H1 (cell line): ENCODE measurements around the gene NEU4.

Source experiments
- ASH2L ChIP-seq: fragments of 200-600, 300-600 bp; sonication (generic); IDR thresholded peaks from one replicate; pipeline ENCODE4 v1.7.1; 2017; ENCODE audit warnings: low read length
- BCL11A ChIP-seq, 2 experiments: IDR thresholded peaks; one replicate each; pipeline ENCODE4 v1.6.1; 2011; ENCODE audit warnings: low read depth in 2 of 2, low read length in 2 of 2, mild to moderate bottlenecking in 2 of 2
- CHD2 ChIP-seq: IDR thresholded peaks from 2 replicates; pipeline ENCODE4 v1.6.1; 2012; ENCODE audit warnings: low read length, improper control_type of control experiment
- CREB1 ChIP-seq: IDR thresholded peaks from 2 replicates; pipeline ENCODE4 v1.6.1; 2012; ENCODE audit warnings: inconsistent platforms
- CTCF ChIP-seq, 3 experiments: IDR thresholded peaks; 1 replicate in 2 of 3; 2 replicates in 1 of 3; pipeline versions ENCODE4 v1.5.1 to v1.6.1; 2011; ENCODE audit warnings: low read length in 3 of 3, mild to moderate bottlenecking in 3 of 3, inconsistent platforms in 2 of 3, low read depth in 1 of 3, moderate library complexity in 1 of 3; ENCODE audit not compliant: insufficient read depth in 1 of 3; ENCODE audit errors: control extremely low read depth in 1 of 3
- GABPA ChIP-seq: IDR thresholded peaks from 2 replicates; pipeline ENCODE4 v1.6.1; 2011; ENCODE audit warnings: mild to moderate bottlenecking, low read length, moderate library complexity, borderline replicate concordance; ENCODE audit not compliant: insufficient read depth
- JUN ChIP-seq: IDR thresholded peaks from 2 replicates; pipeline ENCODE4 v1.6.1; 2011; ENCODE audit warnings: low read depth, mild to moderate bottlenecking, improper control_type of control experiment, low read length
- POLR2A ChIP-seq, 2 experiments: IDR thresholded peaks; 1 replicate in 1 of 2; 2 replicates in 1 of 2; pipeline ENCODE4 v1.6.1; 2011; ENCODE audit warnings: low read depth in 2 of 2, low read length in 2 of 2, mild to moderate bottlenecking in 2 of 2; ENCODE audit errors: control extremely low read depth in 1 of 2
- POLR2AphosphoS5 ChIP-seq: IDR thresholded peaks from 2 replicates; pipeline ENCODE4 v1.6.1; 2011; ENCODE audit warnings: low read depth, low read length
- SUZ12 ChIP-seq: fragments of 200-600 bp; sonication (generic); IDR thresholded peaks from 2 replicates; pipeline ENCODE4 v1.6.1; 2012; ENCODE audit warnings: mild to moderate bottlenecking, inconsistent platforms, low read length, moderate library complexity, mixed read lengths
- ZNF274 ChIP-seq: IDR thresholded peaks from 2 replicates; pipeline ENCODE4 v1.7.0; 2012; ENCODE audit warnings: low read length, borderline replicate concordance; ENCODE audit errors: extremely low read depth
- TF ChIP-seq, protein P1 (sequence below): IDR thresholded peaks from 2 replicates; pipeline ENCODE4 v1.6.1; 2012; ENCODE audit warnings: low read length, inconsistent platforms

DNA sequence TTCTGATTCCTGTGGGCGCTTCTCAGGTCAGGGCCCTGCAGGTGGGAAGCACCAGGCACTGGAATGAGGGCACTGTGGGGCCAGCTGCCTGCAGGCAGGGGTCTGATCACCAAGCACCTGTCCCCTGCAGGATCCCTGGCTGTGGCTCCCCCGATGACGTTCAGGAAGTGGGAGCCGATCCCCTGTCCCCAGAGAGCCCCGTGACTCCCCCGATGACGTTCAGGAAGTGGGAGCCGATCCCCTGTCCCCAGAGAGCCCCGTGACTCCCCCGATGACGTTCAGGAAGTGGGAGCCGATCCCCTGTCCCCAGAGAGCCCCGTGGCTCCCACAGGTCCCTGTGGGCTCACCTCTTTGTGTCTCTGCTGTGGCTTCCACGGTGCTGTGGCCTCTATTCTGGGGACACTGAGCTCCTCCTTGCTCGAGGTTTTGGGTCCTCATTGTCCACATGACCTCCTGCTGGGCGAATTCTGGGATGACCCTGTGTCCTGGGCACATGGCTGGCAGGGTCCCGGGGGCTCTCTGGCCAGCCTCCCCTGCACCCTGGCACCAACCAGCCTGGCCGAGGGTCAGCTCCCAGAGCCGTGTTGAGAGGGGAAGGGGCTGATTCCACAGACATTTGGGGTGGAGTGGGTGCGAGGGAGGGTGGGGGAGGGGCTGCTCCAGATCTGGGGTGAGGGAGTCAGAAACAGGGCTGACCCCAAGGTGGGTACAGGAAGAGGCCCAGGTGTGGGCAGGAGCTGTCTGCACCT is 4.8 kb downstream of the NEU4 start:
- TF ChIP-seq ZNF274 (no peak), JUN (no peak), POLR2AphosphoS5 (no peak), SUZ12 (no peak), CTCF (IDR thresholded peaks at IDR 0.05; ENCODE audit: control extremely low read depth in 1 of 3, insufficient read depth in 1 of 3, low read depth in 1 of 3, low read length in 3 of 3) (no peak), POLR2A (IDR thresholded peaks at IDR 0.05; ENCODE audit: control extremely low read depth in 1 of 2, low read depth in 2 of 2, low read length in 2 of 2) (no peak), CREB1 (no peak), ASH2L (no peak), CHD2 (no peak), BCL11A (IDR thresholded peaks at IDR 0.05; ENCODE audit: low read depth in 2 of 2, low read length in 2 of 2) (no peak), GABPA (no peak)
- TF ChIP-seq, protein P1, sequence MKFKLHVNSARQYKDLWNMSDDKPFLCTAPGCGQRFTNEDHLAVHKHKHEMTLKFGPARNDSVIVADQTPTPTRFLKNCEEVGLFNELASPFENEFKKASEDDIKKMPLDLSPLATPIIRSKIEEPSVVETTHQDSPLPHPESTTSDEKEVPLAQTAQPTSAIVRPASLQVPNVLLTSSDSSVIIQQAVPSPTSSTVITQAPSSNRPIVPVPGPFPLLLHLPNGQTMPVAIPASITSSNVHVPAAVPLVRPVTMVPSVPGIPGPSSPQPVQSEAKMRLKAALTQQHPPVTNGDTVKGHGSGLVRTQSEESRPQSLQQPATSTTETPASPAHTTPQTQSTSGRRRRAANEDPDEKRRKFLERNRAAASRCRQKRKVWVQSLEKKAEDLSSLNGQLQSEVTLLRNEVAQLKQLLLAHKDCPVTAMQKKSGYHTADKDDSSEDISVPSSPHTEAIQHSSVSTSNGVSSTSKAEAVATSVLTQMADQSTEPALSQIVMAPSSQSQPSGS = no peak
